Measurements from ENCODE around the gene CHIC2.

GRCh38 chr4:54014666-54015160 is 49.7 kb downstream of the CHIC2 start:
- TF ChIP-seq CTCF (IDR thresholded peaks at IDR 0.05) = no peak
- TF ChIP-seq ZFX (IDR thresholded peaks at IDR 0.05; ENCODE audit: borderline replicate concordance) = no peak

Measured in 22Rv1 (cell line).